Measurements from ENCODE around the gene POLR2I.
"Not testable (repeated sequence)": the region's sequence is repeated elsewhere in the genome, so short reads cannot be mapped to it uniquely, and the experiment has no call there.

POLR2I gene

GRCh38 chr19:36081385-36081784 is 33.3 kb downstream of the POLR2I start:
- no peaks in the 10 kb centered on the region for H3K36me3 Mint-ChIP-seq
- H3K4me3 Mint-ChIP-seq: no peak overlapping the region
- no peak overlapping the region for H3K27ac Mint-ChIP-seq
- ATAC-seq (ENCODE audit: low read depth): no peak
- DNase-seq (ENCODE audit: low spot score in 2 of 2): no peak
- H3K27me3 Mint-ChIP-seq: no peaks in the 10 kb centered on the region
- H3K9me3 Mint-ChIP-seq: no peaks in the 10 kb centered on the region
- no peaks in the 10 kb centered on the region for H3K4me1 Mint-ChIP-seq

GRCh38 chr19:36079389-36079945 is 35.2 kb downstream of the POLR2I start:
- H3K4me1 Mint-ChIP-seq: no peaks in the 10 kb centered on the region
- no peak for DNase-seq (ENCODE audit: low spot score in 2 of 2)
- no peaks in the 10 kb centered on the region for H3K27me3 Mint-ChIP-seq
- H3K4me3 Mint-ChIP-seq: no peak overlapping the region
- H3K36me3 Mint-ChIP-seq: no peaks in the 10 kb centered on the region
- H3K27ac Mint-ChIP-seq: no peak overlapping the region
- no peak for ATAC-seq (ENCODE audit: low read depth)
- no peaks in the 10 kb centered on the region for H3K9me3 Mint-ChIP-seq

GRCh38 chr19:36073121-36073876 is 41.4 kb downstream of the POLR2I start:
- ATAC-seq (ENCODE audit: low read depth): no peak
- Mint-ChIP-seq H3K27ac (no peak overlapping the region), H3K4me3 (no peak overlapping the region), H3K27me3 (no peaks in the 10 kb centered on the region), H3K4me1 (no peaks in the 10 kb centered on the region), H3K36me3 (no peaks in the 10 kb centered on the region), H3K9me3 (no peaks in the 10 kb centered on the region)
- no peak for DNase-seq (ENCODE audit: low spot score in 2 of 2)

GRCh38 chr19:36072081-36072480 is 42.6 kb downstream of the POLR2I start:
- ATAC-seq (ENCODE audit: low read depth) (no peak), DNase-seq (ENCODE audit: low spot score in 2 of 2) (no peak)
- Mint-ChIP-seq H3K9me3 (no peaks in the 10 kb centered on the region), H3K27me3 (no peaks in the 10 kb centered on the region), H3K4me1 (no peaks in the 10 kb centered on the region), H3K27ac (no peak overlapping the region), H3K4me3 (no peak overlapping the region), H3K36me3 (no peaks in the 10 kb centered on the region)

- not testable (repeated sequence) for H3K27ac Mint-ChIP-seq; H3K27me3 Mint-ChIP-seq; H3K9me3 Mint-ChIP-seq; DNase-seq (ENCODE audit: low spot score in 2 of 2); ATAC-seq (ENCODE audit: low read depth); H3K4me1 Mint-ChIP-seq; H3K36me3 Mint-ChIP-seq; H3K4me3 Mint-ChIP-seq
Measured at GRCh38 chr19:36068810-36069499, 45.7 kb downstream of the POLR2I start.

GRCh38 chr19:36067681-36068080 is 47.0 kb downstream of the POLR2I start:
- DNase-seq (ENCODE audit: low spot score in 2 of 2) (no peak), ATAC-seq (ENCODE audit: low read depth) (no peak)
- Mint-ChIP-seq H3K27me3 (no peaks in the 10 kb centered on the region), H3K4me3 (no peak overlapping the region), H3K36me3 (no peaks in the 10 kb centered on the region), H3K27ac (no peak overlapping the region), H3K4me1 (no peaks in the 10 kb centered on the region), H3K9me3 (no peaks in the 10 kb centered on the region)

- H3K4me1 Mint-ChIP-seq: no peaks in the 10 kb centered on the region
- H3K27ac Mint-ChIP-seq: no peak overlapping the region
- H3K36me3 Mint-ChIP-seq: no peaks in the 10 kb centered on the region
- no peaks in the 10 kb centered on the region for H3K9me3 Mint-ChIP-seq
- no peak overlapping the region for H3K4me3 Mint-ChIP-seq
- DNase-seq (ENCODE audit: low spot score in 2 of 2) (no peak), ATAC-seq (ENCODE audit: low read depth) (no peak)
- no peaks in the 10 kb centered on the region for H3K27me3 Mint-ChIP-seq
Measured at GRCh38 chr19:36064826-36065225, 49.8 kb downstream of the POLR2I start.
